SK-N-SH (cell line): ENCODE measurements around the gene ADH5. TPM values are rescaled to one million over a fixed set of nuclear protein-coding genes. Genes with fewer than 3 reads are reported as not detected.

Experiments used
- CTCF ChIA-PET: fragments of 300-600, 350-600 bp; formaldehyde crosslinking; extraction: SDS; loops from one replicate; lab custom pipeline; 2021; lab: Yijun Ruan, JAX
- POLR2A ChIA-PET: fragments of 350-600 bp; sonication (Branson Sonifier 250); formaldehyde crosslinking; extraction: SDS; loops from one replicate; lab custom pipeline; 2020; ENCODE audit warnings: antibody characterized with exemption, inconsistent platforms; lab: Yijun Ruan, JAX
- DNase-seq: peaks from one replicate; pipeline ENCODE4 v3.0.0; 2012
- H2AFZ ChIP-seq: fragments of 200-600 bp; sonication (generic); 2 replicates; pipeline ENCODE4 v1.8.1; 2016; ENCODE audit warnings: antibody characterized with exemption, mild to moderate bottlenecking, low read depth
- H3F3A ChIP-seq: fragments of 200-600 bp; sonication (generic); replicated peaks from 2 replicates; pipeline ENCODE3; 2016; ENCODE audit warnings: antibody characterized with exemption, mild to moderate bottlenecking; ENCODE audit not compliant: insufficient read depth
- H3K27ac ChIP-seq, 2 experiments: fragments of 200-500 bp in 1 of 2; fragments of 200-600 bp in 1 of 2; sonication (Bioruptor generic) in 1 of 2; sonication (generic), shearing (Covaris generic) in 1 of 2; 2 replicates each; pipeline versions ENCODE4 v1.5.1 to v1.6.1; 2014 to 2016; ENCODE audit warnings: low read depth in 2 of 2, inconsistent platforms in 1 of 2, low read length in 1 of 2, mild to moderate bottlenecking in 1 of 2, mixed read lengths in 1 of 2
- H3K27me3 ChIP-seq: fragments of 200-600 bp; sonication (generic), shearing (Covaris generic); 2 replicates; pipeline ENCODE4 v1.6.1; 2016; ENCODE audit warnings: mixed run types; ENCODE audit not compliant: insufficient read depth
- H3K36me3 ChIP-seq, 2 experiments: fragments of 200-500 bp in 1 of 2; fragments of 200-600 bp in 1 of 2; sonication (Bioruptor generic) in 1 of 2; sonication (generic) in 1 of 2; replicated peaks in 1 of 2; 2 replicates each; pipeline versions ENCODE3 to v1.5.1; 2014 to 2016; ENCODE audit warnings: low read length in 1 of 2, mild to moderate bottlenecking in 1 of 2; ENCODE audit not compliant: insufficient read depth in 2 of 2, control insufficient read depth in 1 of 2
- H3K4me1 ChIP-seq, 2 experiments: fragments of 200-500 bp in 1 of 2; fragments of 200-600 bp in 1 of 2; sonication (Bioruptor generic) in 1 of 2; sonication (generic), shearing (Covaris generic) in 1 of 2; 2 replicates each; pipeline versions ENCODE4 v1.5.1 to v1.6.1; 2014 to 2016; ENCODE audit warnings: low read depth in 1 of 2, low read length in 1 of 2, mixed run types in 1 of 2; ENCODE audit not compliant: insufficient read depth in 2 of 2, control insufficient read depth in 1 of 2
- H3K4me2 ChIP-seq: fragments of 200-600 bp; sonication (generic), shearing (Covaris generic); 2 replicates; pipeline ENCODE4 v1.6.1; 2017; ENCODE audit warnings: mixed run types
- H3K4me3 ChIP-seq, 2 experiments: fragments of 200-500 bp in 1 of 2; fragments of 200-600 bp in 1 of 2; sonication (Bioruptor generic) in 1 of 2; sonication (generic), shearing (Covaris generic) in 1 of 2; 2 replicates each; pipeline versions ENCODE4 v1.5.1 to v1.8.1; 2014 to 2016; ENCODE audit warnings: low read depth in 2 of 2, inconsistent platforms in 1 of 2, low read length in 1 of 2, mild to moderate bottlenecking in 1 of 2, mixed read lengths in 1 of 2, moderate library complexity in 1 of 2
- H3K79me2 ChIP-seq: fragments of 200-600 bp; sonication (generic); 2 replicates; pipeline ENCODE4 v1.8.1; 2017; ENCODE audit warnings: mild to moderate bottlenecking; ENCODE audit not compliant: insufficient read depth
- H3K9ac ChIP-seq: fragments of 200-600 bp; sonication (generic); 2 replicates; pipeline ENCODE4 v1.6.1; 2017; ENCODE audit warnings: mixed run types
- H3K9me2 ChIP-seq: fragments of 200-600 bp; sonication (generic); 2 replicates; pipeline ENCODE4 v1.6.1; 2017; ENCODE audit warnings: mixed run types
- H3K9me3 ChIP-seq: fragments of 200-600 bp; sonication (generic); 2 replicates; pipeline ENCODE4 v1.6.1; 2017; ENCODE audit warnings: mixed run types, mild to moderate bottlenecking, moderate library complexity
- H4K20me1 ChIP-seq: fragments of 200-600 bp; sonication (generic); 2 replicates; pipeline ENCODE4 v1.6.1; 2017; ENCODE audit warnings: mild to moderate bottlenecking, mixed run types; ENCODE audit not compliant: insufficient read depth
- CHD2 ChIP-seq: fragments of 150-350 bp; IDR thresholded peaks from 2 replicates; pipeline ENCODE4 v1.6.1; 2018; ENCODE audit warnings: low read length; ENCODE audit not compliant: partially characterized antibody
- EP300 ChIP-seq, 2 experiments: IDR thresholded peaks; 2 replicates each; pipeline versions ENCODE4 v1.4.0 to v1.6.1; 2012; ENCODE audit warnings: borderline replicate concordance in 1 of 2, low read depth in 1 of 2, low read length in 1 of 2
- EZH2phosphoT487 ChIP-seq: fragments of 200-600 bp; sonication (generic); IDR thresholded peaks from 2 replicates; pipeline ENCODE4 v1.6.1; 2017; ENCODE audit warnings: low read depth, mixed run types, mild to moderate bottlenecking, antibody characterized with exemption, moderate library complexity, borderline replicate concordance
- FOSL2 ChIP-seq: IDR thresholded peaks from 2 replicates; pipeline ENCODE4 v1.4.0; 2012; ENCODE audit warnings: low read depth, mild to moderate bottlenecking, moderate library complexity, borderline replicate concordance
- GATA2 ChIP-seq: sonication (generic); formaldehyde crosslinking; IDR thresholded peaks from 2 replicates; pipeline ENCODE4 v1.5.0; 2020; ENCODE audit warnings: mild to moderate bottlenecking, missing genetic modification reagents
- JUND ChIP-seq: IDR thresholded peaks from 2 replicates; pipeline ENCODE4 v1.4.0; 2012
- MEF2A ChIP-seq: IDR thresholded peaks from 2 replicates; pipeline ENCODE4 v1.4.0; 2012; ENCODE audit warnings: low read depth, borderline replicate concordance
- MXI1 ChIP-seq: IDR thresholded peaks from 2 replicates; pipeline ENCODE4 v1.6.1; 2012; ENCODE audit warnings: mild to moderate bottlenecking, low read depth, low read length, improper control_type of control experiment
- NFIC ChIP-seq: IDR thresholded peaks from 2 replicates; pipeline ENCODE4 v1.4.0; 2012; ENCODE audit warnings: borderline replicate concordance
- NRF1 ChIP-seq: IDR thresholded peaks from 2 replicates; pipeline ENCODE4 v1.6.1; 2012; ENCODE audit warnings: low read depth, mild to moderate bottlenecking, low read length
- RCOR1 ChIP-seq: fragments of 150-350 bp; IDR thresholded peaks from 2 replicates; pipeline ENCODE4 v1.6.1; 2017; ENCODE audit warnings: antibody characterized with exemption, low read length
- SIN3A ChIP-seq: IDR thresholded peaks from 2 replicates; pipeline ENCODE4 v1.6.1; 2012; ENCODE audit warnings: low read depth, mild to moderate bottlenecking, low read length, moderate library complexity, borderline replicate concordance
- SMC3 ChIP-seq: IDR thresholded peaks from 2 replicates; pipeline ENCODE4 v1.6.1; 2012; ENCODE audit warnings: low read depth, low read length, improper control_type of control experiment
- TAF1 ChIP-seq: IDR thresholded peaks from 2 replicates; pipeline ENCODE4 v1.6.1; 2012; ENCODE audit warnings: low read depth, mild to moderate bottlenecking, low read length, moderate library complexity, borderline replicate concordance
- WGBS: methylation state at CpG from one replicate; pipeline ENCODE4 v1.1.6; 2017; ENCODE audit warnings: low lambda C conversion rate; 5-methylcytosine and 5-hydroxymethylcytosine counted together
- polyA plus RNA-seq, 3 experiments: library from polyadenylated mRNA; depleted of rRNA; stranded (reverse); fragments of >200 nt; gene quantifications; 2 replicates each; pipeline ENCODE4 v1.2.3, GENCODE V29; 2012
- TF ChIP-seq, protein P1 (sequence below): fragments of 200-600 bp; sonication (generic); IDR thresholded peaks from 2 replicates; pipeline ENCODE4 v1.6.1; 2017; ENCODE audit warnings: antibody characterized with exemption, mild to moderate bottlenecking, moderate library complexity
- TF ChIP-seq, protein P2 (sequence below): IDR thresholded peaks from 2 replicates; pipeline ENCODE4 v1.4.0; 2012; ENCODE audit warnings: low read depth, borderline replicate concordance
- TF ChIP-seq, protein P3 (sequence below): fragments of 150-350 bp; IDR thresholded peaks from 2 replicates; pipeline ENCODE4 v1.6.1; 2016; ENCODE audit warnings: mild to moderate bottlenecking, low read depth, low read length

The ADH5 gene
- polyA plus RNA-seq, 1 of the 3 experiments (the other 2 are of a cell fraction): 111 TPM

DNA sequence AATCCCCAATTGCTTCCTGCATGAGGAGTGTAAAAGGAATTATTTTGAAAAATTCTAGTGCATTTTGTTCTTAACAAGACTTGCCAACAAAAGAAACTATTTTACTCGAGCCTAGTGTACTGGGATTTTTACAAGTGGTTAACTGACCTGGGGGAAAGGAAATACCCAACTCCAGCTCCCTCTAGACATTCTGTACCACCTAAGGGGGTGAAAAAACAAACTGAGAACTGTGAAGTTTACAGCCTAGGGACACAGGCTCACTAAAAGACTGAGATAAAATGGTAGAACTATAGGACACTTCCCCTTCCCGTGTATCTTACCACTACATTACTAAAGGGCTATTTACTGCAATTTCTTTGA is 2.6 kb upstream of the ADH5 start:
- Histone ChIP-seq H3K4me2 (peak overlapping the region; percentile 36; the same call in 1 of the 2 replicates), H3K36me3 (no peaks in the 10 kb centered on the region), H3K4me1 (peaks cover 0 to 3% of the 10 kb centered on the region in 2 experiments; a peak in 2 of 4 replicates), H3K9ac (no peak overlapping the region), H4K20me1 (peaks cover 3% of the 10 kb centered on the region; the same call in 1 of the 2 replicates), H3K27ac (no peak overlapping the region; a peak in 1 of 4 replicates), H2AFZ (no peak overlapping the region; the same call in 1 of the 2 replicates), H3K4me3 (no peak overlapping the region), H3F3A (peaks cover 11% of the 10 kb centered on the region), H3K79me2 (peaks cover 38% of the 10 kb centered on the region), H3K9me2 (no peaks in the 10 kb centered on the region), H3K9me3 (no peaks in the 10 kb centered on the region), H3K27me3 (no peaks in the 10 kb centered on the region)
- ChIA-PET POLR2A (no interaction called here), CTCF (no interaction called here)
- WGBS: 80% methylated on average over 2 of the region's 2 CpGs
- DNase-seq: no peak
- TF ChIP-seq, protein P1, sequence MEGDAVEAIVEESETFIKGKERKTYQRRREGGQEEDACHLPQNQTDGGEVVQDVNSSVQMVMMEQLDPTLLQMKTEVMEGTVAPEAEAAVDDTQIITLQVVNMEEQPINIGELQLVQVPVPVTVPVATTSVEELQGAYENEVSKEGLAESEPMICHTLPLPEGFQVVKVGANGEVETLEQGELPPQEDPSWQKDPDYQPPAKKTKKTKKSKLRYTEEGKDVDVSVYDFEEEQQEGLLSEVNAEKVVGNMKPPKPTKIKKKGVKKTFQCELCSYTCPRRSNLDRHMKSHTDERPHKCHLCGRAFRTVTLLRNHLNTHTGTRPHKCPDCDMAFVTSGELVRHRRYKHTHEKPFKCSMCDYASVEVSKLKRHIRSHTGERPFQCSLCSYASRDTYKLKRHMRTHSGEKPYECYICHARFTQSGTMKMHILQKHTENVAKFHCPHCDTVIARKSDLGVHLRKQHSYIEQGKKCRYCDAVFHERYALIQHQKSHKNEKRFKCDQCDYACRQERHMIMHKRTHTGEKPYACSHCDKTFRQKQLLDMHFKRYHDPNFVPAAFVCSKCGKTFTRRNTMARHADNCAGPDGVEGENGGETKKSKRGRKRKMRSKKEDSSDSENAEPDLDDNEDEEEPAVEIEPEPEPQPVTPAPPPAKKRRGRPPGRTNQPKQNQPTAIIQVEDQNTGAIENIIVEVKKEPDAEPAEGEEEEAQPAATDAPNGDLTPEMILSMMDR: no peak
- TF ChIP-seq RCOR1 (no peak), NFIC (no peak), EZH2phosphoT487 (no peak), MEF2A (no peak), MXI1 (no peak), SMC3 (no peak), SIN3A (no peak), EP300 (IDR thresholded peaks at IDR 0.05; ENCODE audit: borderline replicate concordance in 1 of 2, low read depth in 1 of 2, low read length in 1 of 2) (no peak), NRF1 (no peak), CHD2 (no peak), GATA2 (CRISPR knock-in tag) (no peak), JUND (no peak), FOSL2 (no peak), TAF1 (no peak)
- TF ChIP-seq, protein P2, sequence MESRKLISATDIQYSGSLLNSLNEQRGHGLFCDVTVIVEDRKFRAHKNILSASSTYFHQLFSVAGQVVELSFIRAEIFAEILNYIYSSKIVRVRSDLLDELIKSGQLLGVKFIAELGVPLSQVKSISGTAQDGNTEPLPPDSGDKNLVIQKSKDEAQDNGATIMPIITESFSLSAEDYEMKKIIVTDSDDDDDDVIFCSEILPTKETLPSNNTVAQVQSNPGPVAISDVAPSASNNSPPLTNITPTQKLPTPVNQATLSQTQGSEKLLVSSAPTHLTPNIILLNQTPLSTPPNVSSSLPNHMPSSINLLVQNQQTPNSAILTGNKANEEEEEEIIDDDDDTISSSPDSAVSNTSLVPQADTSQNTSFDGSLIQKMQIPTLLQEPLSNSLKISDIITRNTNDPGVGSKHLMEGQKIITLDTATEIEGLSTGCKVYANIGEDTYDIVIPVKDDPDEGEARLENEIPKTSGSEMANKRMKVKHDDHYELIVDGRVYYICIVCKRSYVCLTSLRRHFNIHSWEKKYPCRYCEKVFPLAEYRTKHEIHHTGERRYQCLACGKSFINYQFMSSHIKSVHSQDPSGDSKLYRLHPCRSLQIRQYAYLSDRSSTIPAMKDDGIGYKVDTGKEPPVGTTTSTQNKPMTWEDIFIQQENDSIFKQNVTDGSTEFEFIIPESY: no peak
- TF ChIP-seq, protein P3, sequence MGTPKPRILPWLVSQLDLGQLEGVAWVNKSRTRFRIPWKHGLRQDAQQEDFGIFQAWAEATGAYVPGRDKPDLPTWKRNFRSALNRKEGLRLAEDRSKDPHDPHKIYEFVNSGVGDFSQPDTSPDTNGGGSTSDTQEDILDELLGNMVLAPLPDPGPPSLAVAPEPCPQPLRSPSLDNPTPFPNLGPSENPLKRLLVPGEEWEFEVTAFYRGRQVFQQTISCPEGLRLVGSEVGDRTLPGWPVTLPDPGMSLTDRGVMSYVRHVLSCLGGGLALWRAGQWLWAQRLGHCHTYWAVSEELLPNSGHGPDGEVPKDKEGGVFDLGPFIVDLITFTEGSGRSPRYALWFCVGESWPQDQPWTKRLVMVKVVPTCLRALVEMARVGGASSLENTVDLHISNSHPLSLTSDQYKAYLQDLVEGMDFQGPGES: no peak
